K562 (cell line): ENCODE measurements around the gene VIT.

Experiments
- BCLAF1 ChIP-seq, 2 experiments: fragments of 450-650 bp in 1 of 2; IDR thresholded peaks; 2 replicates each; pipeline ENCODE4 v1.6.1; 2011 to 2017; ENCODE audit warnings: low read depth in 2 of 2, antibody characterized with exemption in 1 of 2, borderline replicate concordance in 1 of 2, low read length in 1 of 2, mild to moderate bottlenecking in 1 of 2, mixed read lengths in 1 of 2; ENCODE audit not compliant: control insufficient read depth in 1 of 2
- E2F3 ChIP-seq: fragments of 250-450 bp; sonication (Bioruptor Pico); IDR thresholded peaks from 2 replicates; pipeline ENCODE4 v1.4.0; 2020; ENCODE audit warnings: mild to moderate bottlenecking
- FOXM1 ChIP-seq, 2 experiments: fragments of 450-650 bp in 1 of 2; sonication (generic) in 1 of 2; formaldehyde crosslinking in 1 of 2; IDR thresholded peaks; 2 replicates each; pipeline versions ENCODE4 v1.6.1 to v1.9.0; 2017 to 2022; ENCODE audit warnings: low read depth in 2 of 2, mild to moderate bottlenecking in 2 of 2, missing genetic modification reagents in 1 of 2, moderate library complexity in 1 of 2
- JUNB ChIP-seq: fragments of 450-650 bp; formaldehyde crosslinking; conservative IDR thresholded peaks from 2 replicates; pipeline ENCODE4 v1.4.0; 2020; ENCODE audit warnings: mild to moderate bottlenecking
- NR2F6 ChIP-seq: fragments of 450-650 bp; formaldehyde crosslinking; IDR thresholded peaks from 2 replicates; pipeline ENCODE4 v1.4.0; 2020; ENCODE audit warnings: mild to moderate bottlenecking
- POLR2A ChIP-seq: fragments of 450-650 bp; conservative IDR thresholded peaks from 2 replicates; pipeline ENCODE4 v1.6.1; 2016
- POLR2AphosphoS5 ChIP-seq: IDR thresholded peaks from 2 replicates; pipeline ENCODE4 v1.6.1; 2011; ENCODE audit warnings: mild to moderate bottlenecking, low read depth, low read length, moderate library complexity; ENCODE audit not compliant: control insufficient read depth, insufficient read depth
- RB1 ChIP-seq: fragments of 450-650 bp; IDR thresholded peaks from 2 replicates; pipeline ENCODE4 v1.6.1; 2017; ENCODE audit warnings: low read depth, mild to moderate bottlenecking
- RREB1 ChIP-seq: fragments of 250-450 bp; sonication (Bioruptor Pico); IDR thresholded peaks from 2 replicates; pipeline ENCODE4 v1.4.0; 2020
- ZSCAN29 ChIP-seq: fragments of 450-650 bp; IDR thresholded peaks from 2 replicates; pipeline ENCODE4 v1.6.1; 2017
- TF ChIP-seq, protein P1 (sequence below), 3 experiments: IDR thresholded peaks in 2 of 3; conservative IDR thresholded peaks in 1 of 3; 2 replicates each; pipeline ENCODE4 v1.5.1; 2011 to 2012; ENCODE audit warnings: low read length in 3 of 3, mild to moderate bottlenecking in 3 of 3, control low read depth in 2 of 3, improper control_type of control experiment in 1 of 3, inconsistent platforms in 1 of 3, low read depth in 1 of 3, mixed read lengths in 1 of 3, moderate library complexity in 1 of 3; ENCODE audit not compliant: insufficient read depth in 2 of 3
- TF ChIP-seq, protein P2 (sequence below), 2 experiments: fragments of 450-650 bp; formaldehyde crosslinking in 1 of 2; IDR thresholded peaks; 2 replicates each; pipeline versions ENCODE4 v1.4.0 to v1.6.1; 2014 to 2020; ENCODE audit warnings: mild to moderate bottlenecking in 2 of 2, borderline replicate concordance in 1 of 2, low read depth in 1 of 2

DNA sequence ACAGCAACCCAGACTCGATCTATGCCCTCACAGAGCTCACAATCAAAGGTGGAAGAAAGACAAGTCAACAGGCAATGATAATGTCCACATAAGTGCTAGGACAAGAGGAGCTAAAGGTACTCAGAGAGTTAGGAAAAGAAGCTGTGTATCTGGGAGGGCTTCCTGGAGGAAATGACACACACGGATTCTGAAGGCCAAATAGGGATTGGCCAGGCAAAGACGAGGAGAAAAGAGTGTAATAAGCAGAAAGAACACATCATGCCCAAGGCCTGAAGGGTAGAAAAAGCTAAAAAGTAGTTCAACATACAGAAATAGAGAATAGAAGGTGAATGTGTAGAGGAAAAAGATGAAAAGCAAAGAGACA, 36.1 kb downstream of the VIT start:
- TF ChIP-seq E2F3 (CRISPR knock-in tag) (no peak), POLR2A (no peak), ZSCAN29 (no peak), JUNB (CRISPR knock-in tag) (no peak), NR2F6 (no peak), BCLAF1 (IDR thresholded peaks at IDR 0.05; ENCODE audit: borderline replicate concordance in 1 of 2, control insufficient read depth in 1 of 2, low read depth in 2 of 2, low read length in 1 of 2) (no peak), RB1 (no peak), RREB1 (no peak), FOXM1 (IDR thresholded peaks at IDR 0.05; ENCODE audit: low read depth) (no peak), FOXM1 (CRISPR knock-in tag; IDR thresholded peaks at IDR 0.05; ENCODE audit: low read depth) (no peak), POLR2AphosphoS5 (no peak)
- TF ChIP-seq, protein P1, sequence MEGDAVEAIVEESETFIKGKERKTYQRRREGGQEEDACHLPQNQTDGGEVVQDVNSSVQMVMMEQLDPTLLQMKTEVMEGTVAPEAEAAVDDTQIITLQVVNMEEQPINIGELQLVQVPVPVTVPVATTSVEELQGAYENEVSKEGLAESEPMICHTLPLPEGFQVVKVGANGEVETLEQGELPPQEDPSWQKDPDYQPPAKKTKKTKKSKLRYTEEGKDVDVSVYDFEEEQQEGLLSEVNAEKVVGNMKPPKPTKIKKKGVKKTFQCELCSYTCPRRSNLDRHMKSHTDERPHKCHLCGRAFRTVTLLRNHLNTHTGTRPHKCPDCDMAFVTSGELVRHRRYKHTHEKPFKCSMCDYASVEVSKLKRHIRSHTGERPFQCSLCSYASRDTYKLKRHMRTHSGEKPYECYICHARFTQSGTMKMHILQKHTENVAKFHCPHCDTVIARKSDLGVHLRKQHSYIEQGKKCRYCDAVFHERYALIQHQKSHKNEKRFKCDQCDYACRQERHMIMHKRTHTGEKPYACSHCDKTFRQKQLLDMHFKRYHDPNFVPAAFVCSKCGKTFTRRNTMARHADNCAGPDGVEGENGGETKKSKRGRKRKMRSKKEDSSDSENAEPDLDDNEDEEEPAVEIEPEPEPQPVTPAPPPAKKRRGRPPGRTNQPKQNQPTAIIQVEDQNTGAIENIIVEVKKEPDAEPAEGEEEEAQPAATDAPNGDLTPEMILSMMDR (IDR thresholded peaks at IDR 0.05 in 2 of 3, conservative IDR thresholded peaks at IDR 0.05 in 1 of 3; ENCODE audit: insufficient read depth in 2 of 3, low read depth in 1 of 3, low read length in 3 of 3): no peak
- TF ChIP-seq, protein P2, sequence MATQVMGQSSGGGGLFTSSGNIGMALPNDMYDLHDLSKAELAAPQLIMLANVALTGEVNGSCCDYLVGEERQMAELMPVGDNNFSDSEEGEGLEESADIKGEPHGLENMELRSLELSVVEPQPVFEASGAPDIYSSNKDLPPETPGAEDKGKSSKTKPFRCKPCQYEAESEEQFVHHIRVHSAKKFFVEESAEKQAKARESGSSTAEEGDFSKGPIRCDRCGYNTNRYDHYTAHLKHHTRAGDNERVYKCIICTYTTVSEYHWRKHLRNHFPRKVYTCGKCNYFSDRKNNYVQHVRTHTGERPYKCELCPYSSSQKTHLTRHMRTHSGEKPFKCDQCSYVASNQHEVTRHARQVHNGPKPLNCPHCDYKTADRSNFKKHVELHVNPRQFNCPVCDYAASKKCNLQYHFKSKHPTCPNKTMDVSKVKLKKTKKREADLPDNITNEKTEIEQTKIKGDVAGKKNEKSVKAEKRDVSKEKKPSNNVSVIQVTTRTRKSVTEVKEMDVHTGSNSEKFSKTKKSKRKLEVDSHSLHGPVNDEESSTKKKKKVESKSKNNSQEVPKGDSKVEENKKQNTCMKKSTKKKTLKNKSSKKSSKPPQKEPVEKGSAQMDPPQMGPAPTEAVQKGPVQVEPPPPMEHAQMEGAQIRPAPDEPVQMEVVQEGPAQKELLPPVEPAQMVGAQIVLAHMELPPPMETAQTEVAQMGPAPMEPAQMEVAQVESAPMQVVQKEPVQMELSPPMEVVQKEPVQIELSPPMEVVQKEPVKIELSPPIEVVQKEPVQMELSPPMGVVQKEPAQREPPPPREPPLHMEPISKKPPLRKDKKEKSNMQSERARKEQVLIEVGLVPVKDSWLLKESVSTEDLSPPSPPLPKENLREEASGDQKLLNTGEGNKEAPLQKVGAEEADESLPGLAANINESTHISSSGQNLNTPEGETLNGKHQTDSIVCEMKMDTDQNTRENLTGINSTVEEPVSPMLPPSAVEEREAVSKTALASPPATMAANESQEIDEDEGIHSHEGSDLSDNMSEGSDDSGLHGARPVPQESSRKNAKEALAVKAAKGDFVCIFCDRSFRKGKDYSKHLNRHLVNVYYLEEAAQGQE (IDR thresholded peaks at IDR 0.05; ENCODE audit: borderline replicate concordance): no peak
- TF ChIP-seq, protein P2 (CRISPR knock-in tag; IDR thresholded peaks at IDR 0.05; ENCODE audit: low read depth): no peak
